ENCODE results near the gene SGPP2.

GRCh38 chr2:222577341-222577740 lies 153.0 kb downstream of the SGPP2 start:
- TF ChIP-seq SPI1 (IDR thresholded peaks at IDR 0.05; ENCODE audit: low read depth, low read length), result no peak
- TF ChIP-seq POLR2A (IDR thresholded peaks at IDR 0.05; ENCODE audit: low read depth, low read length), result no peak

Measured in GM12891 (cell line).